ENCODE results near the gene ATP6V1G2. TPM values are rescaled to one million over a fixed set of nuclear protein-coding genes. Genes with fewer than 3 reads are reported as not detected.

The ATP6V1G2 gene
- polyA plus RNA-seq, 1 donor from 2014 or later, result 56.7 TPM

GRCh38 chr6:31532644-31533454, 13.6 kb downstream of the ATP6V1G2 start:
- H3K27ac ChIP-seq (ENCODE audit: low read length), result no peak overlapping the region
- no peak overlapping the region for H3K4me3 ChIP-seq (ENCODE audit: low read length)
- no peak overlapping the region for H3K4me2 ChIP-seq (ENCODE audit: low read length)
- peaks cover 24% of the 10 kb centered on the region for H4K20me1 ChIP-seq (ENCODE audit: insufficient read depth)
- no peaks in the 10 kb centered on the region for H3K36me3 ChIP-seq (ENCODE audit: insufficient read depth, low read length)
- no peaks in the 10 kb centered on the region for H3K9me3 ChIP-seq (ENCODE audit: low read length)
- H3K9me2 ChIP-seq (ENCODE audit: insufficient read depth, low read length), result no peaks in the 10 kb centered on the region
- H3F3A ChIP-seq (ENCODE audit: insufficient read depth, low read length, poor library complexity, severe bottlenecking), result peaks cover 3% of the 10 kb centered on the region
- H2AFZ ChIP-seq (ENCODE audit: low read depth, low read length), result no peak overlapping the region
- TF ChIP-seq POLR2AphosphoS5 (IDR thresholded peaks at IDR 0.05) (peak; percentile 5), REST (IDR thresholded peaks at IDR 0.05; ENCODE audit: borderline replicate concordance) (no peak)
- H3K27me3 ChIP-seq (ENCODE audit: insufficient read depth, low read depth, low read length), result no peaks in the 10 kb centered on the region
- no peak overlapping the region for H3K9ac ChIP-seq (ENCODE audit: low read length)
- H3K79me2 ChIP-seq (replicated peaks; ENCODE audit: insufficient read depth, low read length), result peaks cover 19% of the 10 kb centered on the region

GRCh38 chr6:31531771-31532643, 14.4 kb downstream of the ATP6V1G2 start:
- no peaks in the 10 kb centered on the region for H3K9me3 ChIP-seq (ENCODE audit: low read length)
- no peaks in the 10 kb centered on the region for H3K36me3 ChIP-seq (ENCODE audit: insufficient read depth, low read length)
- no peak overlapping the region for H3K27ac ChIP-seq (ENCODE audit: low read length)
- H2AFZ ChIP-seq (ENCODE audit: low read depth, low read length), result no peak overlapping the region
- H3F3A ChIP-seq (ENCODE audit: insufficient read depth, low read length, poor library complexity, severe bottlenecking), result peaks cover 3% of the 10 kb centered on the region
- no peak overlapping the region for H3K4me3 ChIP-seq (ENCODE audit: low read length)
- H3K4me2 ChIP-seq (ENCODE audit: low read length), result no peak overlapping the region
- no peaks in the 10 kb centered on the region for H3K27me3 ChIP-seq (ENCODE audit: insufficient read depth, low read depth, low read length)
- H3K79me2 ChIP-seq (replicated peaks; ENCODE audit: insufficient read depth, low read length), result peaks cover 10% of the 10 kb centered on the region
- H3K9me2 ChIP-seq (ENCODE audit: insufficient read depth, low read length), result no peaks in the 10 kb centered on the region
- no peak for TF ChIP-seq REST (IDR thresholded peaks at IDR 0.05; ENCODE audit: borderline replicate concordance)
- TF ChIP-seq EP300 (conservative IDR thresholded peaks at IDR 0.05; ENCODE audit: poor library complexity, severe bottlenecking), result no peak
- no peak for TF ChIP-seq POLR2AphosphoS5 (IDR thresholded peaks at IDR 0.05)
- no peak for TF ChIP-seq CTCF (IDR thresholded peaks at IDR 0.05; ENCODE audit: poor library complexity, severe bottlenecking)
- TF ChIP-seq MXI1 (conservative IDR thresholded peaks at IDR 0.05; ENCODE audit: poor library complexity, severe bottlenecking), result no peak
- no peak for TF ChIP-seq RAD21 (conservative IDR thresholded peaks at IDR 0.05)
- TF ChIP-seq SMC3 (conservative IDR thresholded peaks at IDR 0.05; ENCODE audit: poor library complexity), result no peak
- TF ChIP-seq TAF1 (IDR thresholded peaks at IDR 0.05; ENCODE audit: low read depth), result no peak
- no peak overlapping the region for H3K9ac ChIP-seq (ENCODE audit: low read length)
- H4K20me1 ChIP-seq (ENCODE audit: insufficient read depth), result peaks cover 24% of the 10 kb centered on the region

Measured in neural cell (in vitro differentiated cells).